NCI-H146 (cell line): ENCODE data around the gene LCN2.
"Not testable (repeated sequence)": the region's sequence is repeated elsewhere in the genome, so short reads cannot be mapped to it uniquely, and the experiment has no call there.

Experiments
- DNase-seq: peaks from one replicate; lab custom pipeline; 2025; lab: John Stamatoyannopoulos, UW

LCN2 gene

DNA sequence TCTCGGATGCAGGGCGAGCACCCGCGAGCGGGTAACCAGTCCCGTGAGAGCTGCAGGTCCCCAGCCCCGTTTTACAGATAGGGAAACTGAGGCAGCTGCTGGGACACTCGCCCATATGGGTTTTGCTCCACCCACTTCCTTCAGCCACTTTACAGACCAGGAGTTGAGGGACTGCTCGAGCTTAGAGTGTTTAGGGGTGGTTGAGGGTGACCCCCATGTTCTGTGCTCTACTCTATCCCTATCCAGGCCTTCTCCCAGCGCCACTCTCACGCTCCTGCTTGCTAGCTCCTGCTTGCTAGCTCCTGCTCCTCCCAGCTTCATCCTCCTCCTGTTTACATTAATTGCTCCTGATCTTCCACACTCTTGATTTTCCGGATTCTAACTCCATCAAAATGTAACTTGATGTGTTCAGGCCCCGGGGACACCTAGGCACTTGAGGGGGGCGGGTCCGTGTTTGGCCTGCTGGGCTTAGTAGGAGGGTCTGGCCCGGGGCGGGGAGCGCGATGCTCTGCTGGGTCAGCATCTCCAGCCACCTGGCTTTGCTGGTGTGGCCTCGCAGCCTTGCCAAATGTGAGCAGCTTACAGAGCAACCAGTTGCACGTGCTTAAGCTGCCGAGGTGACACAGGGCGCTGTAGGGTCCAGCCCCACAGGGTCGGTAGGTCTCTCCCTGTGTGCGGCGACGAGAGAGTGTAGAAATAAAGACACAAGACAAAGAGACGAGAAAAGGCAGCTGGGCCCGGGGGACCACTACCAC is 20.2 kb upstream of the LCN2 start:
- DNase-seq, result no peak

DNA sequence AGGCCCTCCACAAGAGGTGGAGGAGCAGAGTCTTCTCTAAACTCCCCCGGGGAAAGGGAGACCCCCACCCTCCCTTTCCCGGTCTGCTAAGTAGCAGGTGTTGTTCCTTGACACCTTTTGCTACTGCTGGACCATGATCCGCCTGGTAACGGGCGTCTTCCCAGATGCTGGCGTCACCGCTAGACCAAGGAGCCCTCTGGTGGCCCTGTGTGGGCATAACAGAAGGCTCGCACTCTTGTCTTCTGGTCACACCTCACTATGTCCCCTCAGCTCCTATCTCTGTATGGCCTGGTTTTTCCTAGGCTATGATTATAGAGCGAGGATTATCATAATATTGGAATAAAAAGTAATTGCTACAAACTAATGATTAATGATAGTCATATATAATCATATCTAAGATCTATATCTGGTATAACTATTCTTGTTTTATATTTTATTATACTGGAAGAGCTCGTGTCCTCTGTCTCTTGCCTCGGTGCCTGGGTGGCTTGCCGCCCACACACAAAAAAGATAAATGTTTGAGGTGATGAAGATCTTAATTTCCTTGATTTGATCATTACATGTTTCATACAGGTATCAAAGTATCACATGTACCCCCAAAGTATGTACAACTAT is 19.2 kb upstream of the LCN2 start:
- DNase-seq, result not testable (repeated sequence)

DNA sequence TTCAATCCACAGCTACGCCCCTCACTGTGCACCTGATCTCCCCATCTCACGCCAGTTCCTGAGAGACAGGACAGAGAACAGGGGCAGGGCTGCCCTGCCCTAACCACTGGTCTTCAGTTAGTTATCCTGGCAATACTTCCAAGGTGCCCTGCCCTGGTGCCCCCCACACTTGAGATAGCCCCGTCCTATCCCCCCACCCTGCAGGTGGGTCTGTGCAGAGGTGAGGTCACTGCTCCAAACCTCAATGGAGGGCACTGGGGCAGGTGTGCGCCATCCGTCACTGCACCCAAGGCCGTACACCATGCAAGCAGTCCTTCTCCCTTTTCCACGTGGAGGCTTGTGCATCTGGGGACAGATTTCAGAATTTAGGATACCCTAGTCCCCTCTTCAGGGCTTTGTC is 18.6 kb upstream of the LCN2 start:
- not testable (repeated sequence) for DNase-seq

DNA sequence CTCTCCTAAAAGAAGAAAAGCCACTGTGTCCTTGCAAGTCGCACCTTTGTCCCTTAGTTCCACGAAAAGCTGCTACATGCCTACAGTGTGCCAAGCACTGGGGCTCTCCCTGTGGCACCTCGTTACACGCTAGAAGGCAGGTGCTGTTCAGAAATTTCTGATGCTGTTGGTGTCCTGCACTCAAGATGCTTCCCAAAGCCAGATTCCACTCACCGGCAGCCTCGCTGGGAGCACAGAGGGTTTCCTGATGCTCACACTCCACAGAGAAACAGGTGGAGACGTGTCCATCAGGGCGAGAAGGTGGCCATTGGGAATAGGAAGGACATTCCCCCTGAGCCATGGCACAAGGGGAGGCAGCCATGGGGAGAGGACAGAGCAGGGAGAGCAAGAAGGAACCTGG is 17.9 kb upstream of the LCN2 start:
- not testable (repeated sequence) for DNase-seq

DNA sequence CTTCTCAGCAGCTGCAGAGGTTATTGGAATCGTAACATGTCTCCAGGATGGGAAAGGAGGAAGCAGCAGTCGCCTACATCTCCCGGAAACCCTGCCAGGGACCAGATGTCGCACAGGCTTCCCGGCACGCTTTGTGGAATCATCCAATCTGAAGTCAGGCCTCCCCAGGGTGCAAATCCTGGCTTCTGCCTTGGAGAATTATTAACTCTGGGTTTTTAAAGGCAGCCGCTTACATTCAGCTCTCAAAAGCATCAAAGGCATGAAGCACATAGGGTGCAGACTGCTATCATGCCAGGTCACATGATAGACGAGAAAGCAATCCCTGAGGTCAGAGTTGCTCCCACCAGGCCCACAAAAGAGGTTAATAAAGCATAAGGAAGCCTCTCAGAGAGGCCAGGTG is 17.1 kb upstream of the LCN2 start:
- not testable (repeated sequence) for DNase-seq

DNA sequence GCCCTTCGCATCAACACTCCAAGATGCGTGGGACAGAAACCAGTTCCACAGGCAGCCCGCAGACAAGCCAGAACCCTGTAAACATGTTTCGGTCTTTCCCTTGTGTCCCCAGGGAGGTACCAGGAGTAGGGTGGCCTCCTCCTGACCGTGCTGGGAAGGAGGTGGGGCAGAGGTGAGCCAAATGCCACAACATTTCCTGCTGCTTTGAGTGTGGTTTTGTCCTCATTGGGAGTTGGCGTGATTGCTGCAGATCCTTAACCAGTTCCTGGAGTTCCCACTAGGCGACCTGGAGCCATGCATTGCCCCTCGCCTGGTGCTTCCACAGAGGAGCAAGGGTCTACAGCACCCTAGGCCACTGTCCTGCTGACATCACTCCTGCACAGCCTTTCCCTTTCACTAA is 13.7 kb upstream of the LCN2 start:
- DNase-seq, result not testable (repeated sequence)

DNA sequence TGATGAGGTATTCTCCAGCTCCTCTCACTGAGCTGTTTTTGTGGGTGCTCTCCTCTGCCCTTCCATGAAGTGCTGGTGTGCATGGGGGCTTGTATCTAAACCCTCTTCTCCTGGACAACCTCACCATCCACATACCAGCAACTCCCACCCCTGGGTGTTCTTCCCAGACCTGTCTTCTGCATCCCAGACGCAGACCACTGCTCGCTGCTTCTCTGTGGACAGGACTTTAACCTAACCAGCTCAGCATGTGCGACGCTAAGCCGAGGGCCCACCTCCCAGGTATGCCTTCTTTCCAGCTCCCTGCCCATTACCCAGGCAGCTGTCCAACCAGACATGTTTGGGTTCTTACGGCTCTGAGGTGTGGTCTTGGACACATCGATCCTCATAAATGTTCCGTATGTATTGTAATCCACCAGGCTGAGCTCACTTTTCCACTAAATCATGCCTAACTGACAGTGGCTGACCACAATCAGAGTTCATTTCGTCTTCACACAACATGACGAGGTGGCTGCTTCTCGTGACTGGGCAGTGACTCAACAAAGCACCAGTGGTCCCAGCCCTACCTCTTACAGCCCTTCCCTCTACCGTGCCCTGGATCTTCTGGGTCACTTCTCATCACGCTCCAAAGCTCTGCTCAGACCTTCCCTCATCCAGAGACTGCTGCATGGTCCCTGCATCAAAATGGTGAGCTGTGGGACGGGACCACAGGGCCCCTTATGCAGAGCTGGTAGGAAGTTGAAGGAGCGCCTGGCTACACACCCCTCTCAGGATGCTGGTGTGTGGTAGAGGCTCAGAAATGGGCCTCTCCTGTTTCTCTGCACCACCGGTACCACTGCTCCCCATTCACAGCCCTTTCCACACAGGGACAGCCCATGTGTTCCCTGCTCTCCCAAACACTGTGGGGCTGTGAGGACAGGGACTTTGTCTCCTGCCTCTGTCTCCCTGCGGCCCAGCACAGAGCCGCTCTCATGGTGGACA is 12.1 kb upstream of the LCN2 start:
- no peak for DNase-seq

DNA sequence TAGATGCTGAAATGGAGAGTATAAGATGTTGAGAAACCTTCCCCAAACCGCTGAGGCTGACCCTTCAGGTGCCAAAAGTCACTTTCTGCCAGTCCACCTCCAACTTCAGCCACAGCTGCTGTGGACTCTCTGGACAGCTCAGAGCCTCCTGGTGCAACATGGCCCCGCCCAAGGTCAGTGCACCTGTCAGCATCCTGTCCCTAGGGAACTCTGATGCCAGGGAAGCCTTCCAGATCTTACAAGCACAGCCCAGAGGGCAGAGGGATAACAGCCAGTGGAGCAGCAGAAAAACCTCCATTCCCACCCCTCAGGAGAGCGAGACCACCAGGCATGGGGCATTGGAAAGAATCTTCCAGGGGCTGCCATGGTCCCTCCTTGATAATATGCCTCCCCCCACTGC is 11.3 kb upstream of the LCN2 start:
- no peak for DNase-seq

DNA sequence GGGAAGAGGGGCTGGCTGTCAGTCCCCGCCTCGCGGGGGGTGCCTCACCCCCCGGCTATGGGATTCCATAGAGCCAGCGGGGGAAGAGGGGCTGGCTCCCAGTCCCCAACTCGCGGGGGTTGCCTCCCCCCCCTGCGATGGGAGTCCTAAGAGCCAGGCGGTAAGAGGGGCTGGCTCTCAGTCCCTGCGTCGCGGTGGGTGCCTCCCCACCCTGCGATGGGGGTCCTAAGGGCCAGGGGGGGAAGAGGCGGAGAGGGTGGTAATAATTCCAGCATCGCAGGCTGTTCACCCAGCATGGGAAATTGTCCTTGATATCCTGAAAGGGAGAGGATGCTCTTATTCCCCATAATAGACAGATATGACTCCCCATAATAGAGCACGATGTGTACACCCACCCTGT is 9.6 kb upstream of the LCN2 start:
- no peak for DNase-seq

DNA sequence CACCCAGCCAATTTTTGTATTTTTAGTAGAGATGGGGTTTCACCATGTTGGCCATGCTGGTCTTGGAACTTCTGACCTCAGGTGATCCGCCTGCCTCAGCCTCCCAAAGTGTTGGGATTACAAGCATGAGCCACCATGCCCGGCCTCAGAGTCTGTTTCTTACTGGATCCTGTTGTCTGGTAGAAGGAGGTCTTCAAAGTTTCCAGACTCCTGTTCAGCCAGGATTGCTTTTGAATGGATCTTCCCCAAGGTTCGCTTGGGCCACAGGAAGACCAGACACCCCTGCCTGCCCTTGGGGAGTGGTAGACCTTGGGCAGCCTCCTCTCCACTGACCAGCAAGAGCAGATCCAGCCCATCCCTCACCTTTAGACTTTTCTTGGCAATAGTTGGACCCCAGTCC is 7.6 kb upstream of the LCN2 start:
- no peak for DNase-seq

DNA sequence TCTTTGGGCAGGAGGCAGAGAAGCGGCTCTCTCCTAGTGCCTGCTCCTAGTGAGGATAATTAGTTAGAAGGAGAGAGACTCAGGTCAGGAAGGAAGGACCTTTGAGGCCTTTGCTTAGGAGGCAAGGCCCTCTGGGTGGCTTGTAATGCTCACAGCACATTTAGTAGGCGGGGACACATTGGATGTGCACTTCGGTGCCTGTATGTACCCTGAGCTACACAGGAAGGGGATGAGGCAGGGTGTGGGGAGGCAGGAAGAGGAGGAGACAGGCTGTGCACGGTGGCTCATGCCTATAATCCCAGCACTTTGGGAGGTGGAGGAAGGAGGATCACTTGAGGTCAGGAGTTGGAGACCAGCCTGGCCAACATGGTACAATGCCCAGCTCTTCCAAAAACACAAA is 7.2 kb upstream of the LCN2 start:
- no peak for DNase-seq

DNA sequence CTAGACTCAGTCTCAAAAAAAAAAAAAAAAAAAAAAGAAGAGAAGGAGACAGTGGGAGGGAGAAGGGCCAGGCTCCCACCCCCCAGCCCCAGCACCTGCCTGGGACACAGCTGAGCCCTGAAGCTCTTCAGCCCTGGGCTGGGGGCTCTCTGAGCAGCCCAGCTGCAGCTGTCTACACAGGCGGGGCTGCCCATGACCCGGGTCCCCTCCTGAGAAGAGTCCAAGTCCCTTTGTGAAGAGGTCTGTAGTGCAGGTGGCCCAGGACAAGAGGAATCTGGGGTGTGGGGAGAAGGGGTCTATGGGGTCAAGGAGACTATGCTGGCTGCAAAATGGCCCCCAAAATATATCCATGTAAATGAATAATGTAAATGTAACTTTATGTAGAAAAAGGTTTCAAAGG is 6.7 kb upstream of the LCN2 start:
- DNase-seq, result no peak

DNA sequence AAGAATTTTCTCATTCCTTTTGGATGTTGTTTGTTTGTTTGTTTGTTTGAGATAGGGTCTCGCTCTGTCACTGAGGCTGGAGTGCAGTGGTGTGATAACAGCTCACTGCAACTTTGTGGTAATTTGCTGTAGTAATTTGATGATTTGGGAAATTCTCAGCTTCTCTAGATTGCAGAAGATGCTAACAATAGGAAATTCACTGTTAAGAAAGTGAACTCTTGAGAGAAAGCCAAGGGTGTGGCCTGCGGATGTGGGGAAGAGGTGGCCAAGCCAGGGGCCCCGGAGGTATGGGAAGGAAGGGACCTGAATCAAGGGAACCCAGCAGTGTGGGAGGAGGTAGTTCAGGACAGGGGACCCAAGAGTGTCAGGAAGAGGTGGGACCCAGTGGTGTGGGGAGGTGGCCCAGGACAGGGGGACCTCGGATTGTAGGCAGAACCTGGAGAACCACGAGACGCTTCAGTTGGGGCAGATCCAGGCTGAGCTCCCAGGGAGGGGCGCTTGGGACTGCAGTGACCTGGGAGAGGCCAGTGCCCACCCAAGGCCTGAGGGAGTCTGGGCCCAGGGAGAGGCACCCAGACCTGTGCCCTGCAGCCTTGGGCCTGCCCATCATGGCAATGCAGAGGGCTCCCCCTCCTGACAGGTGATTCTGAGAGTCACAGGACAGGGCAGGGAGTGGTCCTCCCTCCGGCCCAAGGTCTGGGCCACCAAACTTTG is 5.6 kb upstream of the LCN2 start:
- no peak for DNase-seq

DNA sequence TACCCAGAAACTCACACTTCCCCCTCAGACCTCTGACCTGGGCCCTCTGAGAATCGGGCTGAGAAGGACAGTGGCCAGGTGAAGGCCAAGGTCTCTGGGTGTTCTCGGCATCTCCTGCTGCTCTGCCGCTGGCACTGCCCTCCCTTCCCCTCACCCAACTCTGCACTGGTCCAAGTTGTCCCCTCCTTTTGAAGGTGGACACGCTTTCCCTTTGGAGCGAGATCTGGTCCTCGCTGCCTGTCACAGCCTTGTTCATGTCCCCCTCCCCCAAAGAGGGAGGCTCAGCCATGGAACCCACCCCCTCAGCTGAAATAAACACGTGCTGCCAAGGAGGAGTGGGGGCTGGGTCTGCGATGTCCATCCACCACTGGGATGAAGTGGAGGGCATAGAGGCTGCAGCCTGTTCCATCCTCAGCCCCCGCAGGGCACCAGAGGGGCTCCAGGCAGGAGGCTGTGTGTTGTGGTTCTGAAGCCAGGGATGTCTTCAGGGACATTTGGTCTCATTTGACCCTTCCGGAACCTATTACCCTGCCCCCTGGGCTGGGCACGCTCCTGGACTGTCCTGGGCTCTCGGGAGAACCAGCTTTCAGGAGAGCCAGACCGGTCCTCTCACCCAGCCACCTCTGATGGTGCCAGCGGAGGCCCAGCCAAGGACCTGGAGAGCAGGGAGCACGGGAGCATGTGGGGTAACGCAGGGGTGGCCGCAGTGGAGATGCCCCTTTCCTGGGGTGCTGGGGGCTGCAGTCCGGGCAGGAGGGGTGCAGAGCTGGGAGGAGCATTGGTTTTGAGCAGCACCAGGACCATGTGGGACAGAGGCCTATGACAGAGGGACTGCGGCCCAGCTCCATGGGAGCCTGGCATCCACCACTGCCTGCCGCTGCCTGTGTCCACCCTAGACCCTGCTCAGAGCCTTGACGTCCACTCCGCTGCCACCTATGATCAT is 4.7 kb upstream of the LCN2 start:
- DNase-seq, result no peak

DNA sequence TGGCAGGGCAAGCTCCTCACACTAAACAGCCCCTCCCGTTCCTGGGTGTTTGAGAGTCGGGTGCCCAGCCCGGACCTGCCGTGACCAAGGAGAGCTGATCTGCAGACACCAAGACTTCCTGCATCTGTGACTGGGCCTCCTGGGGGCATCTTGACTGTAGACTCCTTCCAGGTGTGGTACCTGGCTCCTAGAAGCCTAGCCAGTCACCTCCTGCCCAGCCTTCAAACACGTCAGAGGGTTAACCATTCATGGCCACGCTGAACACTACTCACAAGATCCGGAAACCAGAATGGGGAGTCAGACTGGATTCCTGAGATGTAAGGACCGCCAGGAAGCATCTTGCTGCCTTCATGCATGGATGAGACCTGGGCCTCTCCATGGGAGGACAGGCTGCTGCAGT is 3.7 kb upstream of the LCN2 start:
- DNase-seq, result no peak

DNA sequence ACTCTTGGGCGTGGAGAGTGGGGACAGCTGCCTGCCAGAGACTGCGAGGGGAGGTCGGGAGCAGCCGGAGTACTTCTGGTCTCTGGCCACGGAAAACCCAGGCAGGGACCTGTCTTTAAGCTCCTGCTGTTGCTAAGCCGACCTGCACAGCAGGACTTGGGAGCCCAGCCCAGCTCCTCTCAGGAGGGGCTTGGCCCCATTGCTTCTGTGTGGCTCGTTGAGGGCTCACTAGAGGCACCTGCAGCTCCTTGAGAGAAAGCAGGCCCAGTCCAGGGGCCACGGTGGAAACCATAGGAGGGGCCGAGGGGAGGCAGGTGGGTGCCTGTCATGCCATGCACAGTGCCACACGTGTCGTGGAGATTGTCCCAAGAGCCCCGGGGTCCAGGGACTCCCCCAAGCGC is 3.3 kb upstream of the LCN2 start:
- DNase-seq, result no peak

DNA sequence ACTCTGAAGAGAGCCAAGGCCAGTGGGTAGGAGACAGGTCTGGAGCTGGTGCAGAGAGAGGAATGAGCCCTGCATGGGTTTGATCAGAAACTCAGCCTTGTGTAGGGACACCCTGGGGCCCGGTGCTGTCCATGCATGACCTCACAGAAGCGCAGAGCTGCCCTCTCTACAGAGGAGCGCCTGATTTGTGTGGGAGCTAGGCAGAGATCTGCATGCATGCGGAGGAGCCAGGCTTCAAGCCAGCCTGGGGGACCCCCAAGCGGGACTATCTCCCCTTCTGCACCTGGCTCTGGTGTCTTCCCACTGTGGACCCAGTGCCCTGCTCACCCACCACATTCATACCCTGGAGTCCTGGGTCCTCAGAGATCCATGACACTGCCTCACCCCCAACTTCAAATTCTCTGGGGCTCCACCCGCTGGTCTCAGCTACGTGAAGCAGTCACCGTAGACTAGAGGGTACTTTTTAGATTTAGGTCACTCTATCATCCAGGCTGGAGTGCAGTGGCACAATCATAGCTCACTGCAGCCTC is 2.6 kb upstream of the LCN2 start:
- DNase-seq, result no peak

DNA sequence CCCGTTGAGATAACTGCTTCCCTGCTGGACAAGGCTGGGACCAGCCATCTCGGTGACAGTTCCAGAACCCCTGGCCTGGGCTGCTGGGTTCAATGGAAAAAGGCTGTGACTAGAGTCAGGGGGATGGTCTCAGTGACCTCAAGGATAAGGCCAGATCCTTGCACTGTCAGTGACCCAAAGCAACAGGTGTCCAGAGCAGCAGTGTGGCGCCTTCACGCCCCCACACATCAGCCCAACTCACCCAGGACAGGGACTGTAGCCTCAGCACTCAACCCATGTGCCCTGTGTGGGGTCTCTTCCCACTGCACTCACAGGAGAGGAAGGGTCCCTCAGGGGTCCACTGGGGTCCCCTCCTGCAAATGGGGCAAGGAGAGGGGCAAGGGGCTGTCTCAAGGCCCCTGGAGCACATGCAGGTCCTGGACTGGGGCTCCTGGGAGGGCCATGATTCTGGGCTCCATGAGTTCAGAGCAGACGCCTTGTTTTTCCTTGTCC is 698 bp upstream of the LCN2 start:
- no peak for DNase-seq

DNA sequence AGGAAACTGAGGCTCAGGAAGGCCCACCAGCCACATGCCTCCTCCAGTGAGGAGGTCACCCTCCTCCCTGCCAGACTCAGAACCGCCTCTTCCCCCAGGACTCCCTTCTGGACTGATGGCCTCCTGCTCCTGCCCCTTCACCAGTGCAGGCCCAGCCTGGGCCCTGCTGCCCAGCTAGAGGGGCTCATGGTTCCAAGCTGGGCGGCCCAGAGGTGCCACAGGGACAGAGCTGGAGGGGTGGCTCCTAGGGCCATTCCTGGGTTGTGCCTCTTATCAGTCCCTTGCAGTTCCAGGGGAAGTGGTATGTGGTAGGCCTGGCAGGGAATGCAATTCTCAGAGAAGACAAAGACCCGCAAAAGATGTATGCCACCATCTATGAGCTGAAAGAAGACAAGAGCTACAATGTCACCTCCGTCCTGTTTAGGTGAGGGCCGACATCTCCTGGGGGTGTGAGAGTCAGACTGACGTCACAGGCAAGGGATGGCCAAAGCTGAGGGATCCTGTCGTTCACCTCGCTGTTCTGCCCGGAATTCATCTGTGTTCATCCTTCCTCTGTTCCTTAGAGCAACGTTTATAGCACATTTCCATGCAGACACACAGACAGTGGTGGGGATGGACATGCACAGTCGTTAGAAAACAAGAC is 819 bp downstream of the LCN2 start:
- no peak for DNase-seq
